Liver (tissue), 9 donors: ENCODE measurements around the gene PACRGL. TPM values are rescaled to one million over a fixed set of nuclear protein-coding genes. Genes with fewer than 3 reads are reported as not detected.

ENCODE experiments used
- DNase-seq: peaks from one replicate; pipeline ENCODE4 v3.0.0-alpha.2; 2017; ENCODE audit warnings: low spot score
- H3K27ac ChIP-seq, 2 donors: one replicate each; pipeline ENCODE4 v1.7.0; 2013; ENCODE audit warnings: inconsistent platforms in 2 of 2, low read length in 2 of 2, control low read depth in 1 of 2, low read depth in 1 of 2, mild to moderate bottlenecking in 1 of 2
- H3K27me3 ChIP-seq, 4 donors: one replicate each; pipeline versions ENCODE4 v1.6.1 to v1.7.0; 2013; ENCODE audit warnings: low read length in 3 of 4, inconsistent platforms in 1 of 4, mild to moderate bottlenecking in 1 of 4, moderate library complexity in 1 of 4; ENCODE audit not compliant: control insufficient read depth in 4 of 4, insufficient read depth in 4 of 4
- H3K36me3 ChIP-seq, 4 donors: one replicate each; pipeline versions ENCODE4 v1.6.1 to v1.7.0; 2013; ENCODE audit warnings: low read length in 3 of 4, mild to moderate bottlenecking in 3 of 4, low read depth in 1 of 4, moderate library complexity in 1 of 4; ENCODE audit not compliant: control insufficient read depth in 4 of 4, insufficient read depth in 3 of 4
- H3K4me1 ChIP-seq, 4 donors: one replicate each; pipeline versions ENCODE4 v1.6.1 to v1.7.0; 2013; ENCODE audit warnings: low read length in 3 of 4, mild to moderate bottlenecking in 3 of 4, moderate library complexity in 1 of 4; ENCODE audit not compliant: control insufficient read depth in 4 of 4, insufficient read depth in 4 of 4
- H3K4me3 ChIP-seq, 3 donors: one replicate each; pipeline versions ENCODE4 v1.6.1 to v1.7.0; 2013; ENCODE audit warnings: low read length in 3 of 3, control low read depth in 1 of 3, low read depth in 1 of 3, mild to moderate bottlenecking in 1 of 3
- H3K9ac ChIP-seq, 2 donors: one replicate each; pipeline ENCODE4 v1.7.0; 2013; ENCODE audit warnings: low read length in 2 of 2, mild to moderate bottlenecking in 2 of 2, moderate library complexity in 2 of 2, control low read depth in 1 of 2, low read depth in 1 of 2
- H3K9me3 ChIP-seq, 4 donors: one replicate each; pipeline versions ENCODE4 v1.6.1 to v1.7.0; 2013; ENCODE audit warnings: low read length in 3 of 4; ENCODE audit not compliant: control insufficient read depth in 4 of 4
- EGR1 ChIP-seq, 2 donors: IDR thresholded peaks; 2 replicates each; pipeline ENCODE4 v1.6.1; 2016 to 2018; ENCODE audit warnings: antibody characterized with exemption in 2 of 2, low read depth in 2 of 2
- FOXA1 ChIP-seq: IDR thresholded peaks from 2 replicates; pipeline ENCODE4 v1.6.1; 2016; ENCODE audit warnings: antibody characterized with exemption
- FOXA2 ChIP-seq: IDR thresholded peaks from 2 replicates; pipeline ENCODE4 v1.6.1; 2016; ENCODE audit warnings: antibody characterized with exemption
- GABPA ChIP-seq, 2 donors: IDR thresholded peaks in 1 of 2; conservative IDR thresholded peaks in 1 of 2; 2 replicates each; pipeline ENCODE4 v1.6.1; 2016; ENCODE audit warnings: antibody characterized with exemption in 2 of 2, mild to moderate bottlenecking in 1 of 2, moderate library complexity in 1 of 2
- HNF4A ChIP-seq, 2 donors: conservative IDR thresholded peaks; 2 replicates each; pipeline ENCODE4 v1.6.1; 2016; ENCODE audit warnings: antibody characterized with exemption in 2 of 2, mild to moderate bottlenecking in 2 of 2
- HNF4G ChIP-seq: IDR thresholded peaks from 2 replicates; pipeline ENCODE4 v1.6.1; 2016; ENCODE audit warnings: antibody characterized with exemption
- JUND ChIP-seq, 2 donors: IDR thresholded peaks; 2 replicates each; pipeline ENCODE4 v1.6.1; 2016; ENCODE audit warnings: antibody characterized with exemption in 2 of 2
- NR2F2 ChIP-seq: IDR thresholded peaks from 2 replicates; pipeline ENCODE4 v1.6.1; 2016; ENCODE audit warnings: antibody characterized with exemption
- RAD21 ChIP-seq, 2 donors: IDR thresholded peaks; 2 replicates each; pipeline ENCODE4 v1.6.1; 2016; ENCODE audit warnings: antibody characterized with exemption in 2 of 2, mild to moderate bottlenecking in 2 of 2
- RXRA ChIP-seq, 2 donors: IDR thresholded peaks; 2 replicates each; pipeline ENCODE4 v1.6.1; 2017 to 2018; ENCODE audit warnings: antibody characterized with exemption in 2 of 2, mild to moderate bottlenecking in 1 of 2
- SP1 ChIP-seq: IDR thresholded peaks from 2 replicates; pipeline ENCODE4 v1.6.1; 2018; ENCODE audit warnings: antibody characterized with exemption, mild to moderate bottlenecking
- TAF1 ChIP-seq: conservative IDR thresholded peaks from 2 replicates; pipeline ENCODE4 v1.6.1; 2016; ENCODE audit warnings: antibody characterized with exemption, mild to moderate bottlenecking
- YY1 ChIP-seq: IDR thresholded peaks from 2 replicates; pipeline ENCODE4 v1.6.1; 2016; ENCODE audit warnings: antibody characterized with exemption, mild to moderate bottlenecking
- WGBS: extraction: QIAGEN DNeasy Blood & Tissue Kit; methylation state at CpG from one replicate; pipeline ENCODE4 v1.1.7; 2013; 5-methylcytosine and 5-hydroxymethylcytosine counted together
- polyA plus RNA-seq, 2 donors: library from polyadenylated mRNA; stranded (reverse) in 1 of 2; unstranded in 1 of 2; fragments of 200-250 nt in 1 of 2; fragments of >200 nt in 1 of 2; fragmentation: Nextera tagmentation in 1 of 2; extraction: Ambion mirVana in 1 of 2; gene quantifications; one replicate each; pipeline versions ENCODE4 v1.2.1 to v1.2.3, GENCODE V29; 2013 to 2015
- total RNA-seq, 2 donors: library from RNA; depleted of rRNA; stranded (reverse); fragments of >200 nt; gene quantifications; one replicate each; pipeline ENCODE4 v1.2.3, GENCODE V29; 2014
- TF ChIP-seq, protein P1 (sequence below): IDR thresholded peaks from 2 replicates; pipeline ENCODE4 v1.6.1; 2016; ENCODE audit warnings: antibody characterized with exemption
- TF ChIP-seq, protein P2 (sequence below): IDR thresholded peaks from 2 replicates; pipeline ENCODE4 v1.6.1; 2016; ENCODE audit warnings: antibody characterized with exemption
- TF ChIP-seq, protein P3 (sequence below): fragments of 150-350 bp; IDR thresholded peaks from 2 replicates; pipeline ENCODE4 v1.5.1; 2017; ENCODE audit warnings: improper control_type of control experiment, low read depth, low read length; ENCODE audit not compliant: missing input control
- TF ChIP-seq, protein P4 (sequence below): IDR thresholded peaks from 2 replicates; pipeline ENCODE4 v1.6.1; 2016; ENCODE audit warnings: antibody characterized with exemption, mild to moderate bottlenecking
- donor health status: healthy.
- donor health status: healthy.
- donor health status: healthy.
- donor health status: healthy.
- donor health status: healthy.

PACRGL gene
- total and polyA plus RNA-seq, 4 donors: 2.6 to 7.2 (median 4.9) TPM

DNA sequence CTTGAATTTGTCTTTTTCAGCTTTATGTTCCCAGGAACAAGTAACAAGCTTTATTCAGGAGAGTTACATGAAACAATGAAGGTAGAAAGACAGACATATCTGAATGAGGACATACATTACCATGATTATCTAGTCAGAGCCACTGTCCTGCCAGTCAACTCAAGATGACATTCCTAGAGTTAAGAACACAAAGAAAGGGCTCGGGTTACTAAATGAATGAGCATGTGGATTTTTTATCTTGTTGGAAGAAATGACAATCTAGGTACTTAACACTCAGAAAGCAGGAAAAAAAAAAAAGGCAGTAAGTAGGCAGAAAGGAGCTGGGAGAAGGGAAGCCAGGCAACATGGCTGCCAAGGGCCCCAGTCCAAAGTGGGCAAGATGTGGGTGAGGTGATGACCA is 28.0 kb upstream of the PACRGL start (continued):
- no peak for TF ChIP-seq HNF4A (conservative IDR thresholded peaks at IDR 0.05)
- TF ChIP-seq RXRA (IDR thresholded peaks at IDR 0.05): no peak

DNA sequence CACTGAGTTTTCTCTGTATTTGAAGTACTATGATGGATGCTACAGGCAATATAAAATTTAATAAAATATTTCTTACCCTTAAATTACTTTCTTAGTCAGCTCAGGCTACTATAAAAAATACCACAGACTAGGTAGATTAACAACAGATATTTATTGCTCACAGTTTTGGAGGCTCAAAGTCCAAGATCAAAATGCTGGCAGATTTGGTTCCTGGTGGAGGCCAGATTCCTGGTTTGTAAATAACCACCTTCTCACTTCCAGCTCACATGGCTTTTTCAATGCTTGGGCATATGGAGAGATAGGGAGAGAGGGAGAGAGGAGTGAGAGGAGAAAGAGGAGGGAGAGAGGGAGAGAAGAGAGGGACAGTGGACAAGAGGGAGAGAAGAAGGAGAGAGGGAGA is 24.5 kb upstream of the PACRGL start:
- no peak overlapping the region for H3K9ac ChIP-seq
- H3K27me3 ChIP-seq: no peaks in the 10 kb centered on the region
- TF ChIP-seq HNF4A (conservative IDR thresholded peaks at IDR 0.05) (peak; percentile 42 to 66), SP1 (no peak)
- TF ChIP-seq, protein P1, sequence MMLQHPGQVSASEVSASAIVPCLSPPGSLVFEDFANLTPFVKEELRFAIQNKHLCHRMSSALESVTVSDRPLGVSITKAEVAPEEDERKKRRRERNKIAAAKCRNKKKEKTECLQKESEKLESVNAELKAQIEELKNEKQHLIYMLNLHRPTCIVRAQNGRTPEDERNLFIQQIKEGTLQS: no peak
- H3K4me1 ChIP-seq: peaks cover 0 to 5% (median 0%) of the 10 kb centered on the region in 4 donors
- no peaks in the 10 kb centered on the region for H3K36me3 ChIP-seq
- no peak overlapping the region for H3K27ac ChIP-seq
- no peak overlapping the region for H3K4me3 ChIP-seq
- DNase-seq: no peak
- no peaks in the 10 kb centered on the region for H3K9me3 ChIP-seq

DNA sequence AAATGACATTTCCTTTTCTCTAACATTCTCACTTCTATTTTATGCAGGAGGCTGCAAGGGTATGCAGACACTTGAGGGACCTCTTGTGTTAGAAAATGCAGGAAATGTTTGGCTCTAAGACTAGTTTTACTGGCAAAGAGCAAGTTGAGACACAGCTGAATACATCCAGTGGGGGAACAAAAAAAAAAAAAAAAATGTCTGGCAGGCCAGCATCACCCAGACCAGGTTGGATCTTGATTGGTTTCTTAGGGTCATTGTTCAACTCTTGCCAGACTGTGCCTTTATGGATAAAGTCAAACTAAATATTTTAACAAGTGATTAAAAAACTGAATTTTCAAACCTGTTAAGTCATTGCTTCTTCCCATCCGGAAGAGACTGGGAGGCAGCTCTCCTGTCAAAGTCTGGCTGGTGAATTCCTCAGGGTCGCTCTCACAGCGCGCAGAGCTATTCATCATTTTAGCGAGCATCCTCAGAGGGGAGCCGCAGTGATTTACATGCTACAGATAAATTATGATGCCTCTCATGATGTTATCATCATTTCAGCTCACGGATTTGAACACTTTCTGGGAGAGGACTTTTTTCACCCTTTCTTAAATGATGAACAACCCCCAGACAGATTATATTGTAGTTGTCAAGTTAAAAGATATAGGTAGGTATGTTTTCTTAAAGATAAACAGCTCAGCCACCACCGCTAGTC is 23.6 kb upstream of the PACRGL start:
- no peak for TF ChIP-seq NR2F2
- no peak for TF ChIP-seq RXRA (IDR thresholded peaks at IDR 0.05)
- no peak for TF ChIP-seq YY1
- no peak for TF ChIP-seq RAD21 (IDR thresholded peaks at IDR 0.05)
- TF ChIP-seq, protein P1: no peak
- TF ChIP-seq, protein P2, sequence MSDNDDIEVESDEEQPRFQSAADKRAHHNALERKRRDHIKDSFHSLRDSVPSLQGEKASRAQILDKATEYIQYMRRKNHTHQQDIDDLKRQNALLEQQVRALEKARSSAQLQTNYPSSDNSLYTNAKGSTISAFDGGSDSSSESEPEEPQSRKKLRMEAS: no peak
- TF ChIP-seq SP1: no peak
- no peak for TF ChIP-seq TAF1
- TF ChIP-seq HNF4A (conservative IDR thresholded peaks at IDR 0.05): no peak
- WGBS: 79% methylated on average over 8 of the region's 8 CpGs
- Histone ChIP-seq H3K9me3 (no peaks in the 10 kb centered on the region), H3K36me3 (no peaks in the 10 kb centered on the region), H3K4me1 (peaks cover 0 to 5% (median 0%) of the 10 kb centered on the region in 4 donors), H3K4me3 (no peak overlapping the region), H3K27ac (no peak overlapping the region), H3K27me3 (peaks cover 0 to under 1% (median under 1%) of the 10 kb centered on the region in 4 donors), H3K9ac (no peak overlapping the region)
- DNase-seq: no peak

DNA sequence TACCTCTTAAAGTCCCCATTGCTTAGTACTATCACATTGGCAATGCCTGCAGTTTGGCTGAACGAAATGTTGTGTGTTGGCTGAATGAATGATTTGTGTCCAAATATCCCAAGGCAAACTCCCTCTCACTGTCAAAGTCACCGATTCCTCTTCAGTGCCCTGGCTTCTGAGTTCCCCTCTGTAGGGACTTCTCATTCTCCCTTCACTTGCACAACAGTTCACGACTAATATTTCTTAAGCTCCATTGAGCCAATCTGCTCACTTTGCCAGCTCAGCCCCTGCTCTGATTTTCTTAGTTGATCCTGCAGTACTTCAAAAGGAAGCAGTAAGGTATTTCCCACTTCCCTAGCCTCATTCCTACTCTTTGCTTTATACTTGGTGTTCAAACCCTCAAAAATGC is 21.9 kb upstream of the PACRGL start:
- DNase-seq: no peak
- Histone ChIP-seq H3K4me3 (no peak overlapping the region), H3K9me3 (no peaks in the 10 kb centered on the region), H3K27me3 (peaks cover 0 to 3% (median 2%) of the 10 kb centered on the region in 4 donors), H3K9ac (no peak overlapping the region), H3K36me3 (no peaks in the 10 kb centered on the region), H3K4me1 (peaks cover 0 to 5% (median 0%) of the 10 kb centered on the region in 4 donors), H3K27ac (no peak overlapping the region)
- 78% methylated on average over 3 of the region's 3 CpGs for WGBS
- no peak for TF ChIP-seq YY1
- no peak for TF ChIP-seq FOXA2
- TF ChIP-seq FOXA1: no peak
- TF ChIP-seq GABPA (IDR thresholded peaks at IDR 0.05 in 1 of 2, conservative IDR thresholded peaks at IDR 0.05 in 1 of 2): no peak
- TF ChIP-seq, protein P3, sequence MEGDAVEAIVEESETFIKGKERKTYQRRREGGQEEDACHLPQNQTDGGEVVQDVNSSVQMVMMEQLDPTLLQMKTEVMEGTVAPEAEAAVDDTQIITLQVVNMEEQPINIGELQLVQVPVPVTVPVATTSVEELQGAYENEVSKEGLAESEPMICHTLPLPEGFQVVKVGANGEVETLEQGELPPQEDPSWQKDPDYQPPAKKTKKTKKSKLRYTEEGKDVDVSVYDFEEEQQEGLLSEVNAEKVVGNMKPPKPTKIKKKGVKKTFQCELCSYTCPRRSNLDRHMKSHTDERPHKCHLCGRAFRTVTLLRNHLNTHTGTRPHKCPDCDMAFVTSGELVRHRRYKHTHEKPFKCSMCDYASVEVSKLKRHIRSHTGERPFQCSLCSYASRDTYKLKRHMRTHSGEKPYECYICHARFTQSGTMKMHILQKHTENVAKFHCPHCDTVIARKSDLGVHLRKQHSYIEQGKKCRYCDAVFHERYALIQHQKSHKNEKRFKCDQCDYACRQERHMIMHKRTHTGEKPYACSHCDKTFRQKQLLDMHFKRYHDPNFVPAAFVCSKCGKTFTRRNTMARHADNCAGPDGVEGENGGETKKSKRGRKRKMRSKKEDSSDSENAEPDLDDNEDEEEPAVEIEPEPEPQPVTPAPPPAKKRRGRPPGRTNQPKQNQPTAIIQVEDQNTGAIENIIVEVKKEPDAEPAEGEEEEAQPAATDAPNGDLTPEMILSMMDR: no peak
- TF ChIP-seq, protein P4, sequence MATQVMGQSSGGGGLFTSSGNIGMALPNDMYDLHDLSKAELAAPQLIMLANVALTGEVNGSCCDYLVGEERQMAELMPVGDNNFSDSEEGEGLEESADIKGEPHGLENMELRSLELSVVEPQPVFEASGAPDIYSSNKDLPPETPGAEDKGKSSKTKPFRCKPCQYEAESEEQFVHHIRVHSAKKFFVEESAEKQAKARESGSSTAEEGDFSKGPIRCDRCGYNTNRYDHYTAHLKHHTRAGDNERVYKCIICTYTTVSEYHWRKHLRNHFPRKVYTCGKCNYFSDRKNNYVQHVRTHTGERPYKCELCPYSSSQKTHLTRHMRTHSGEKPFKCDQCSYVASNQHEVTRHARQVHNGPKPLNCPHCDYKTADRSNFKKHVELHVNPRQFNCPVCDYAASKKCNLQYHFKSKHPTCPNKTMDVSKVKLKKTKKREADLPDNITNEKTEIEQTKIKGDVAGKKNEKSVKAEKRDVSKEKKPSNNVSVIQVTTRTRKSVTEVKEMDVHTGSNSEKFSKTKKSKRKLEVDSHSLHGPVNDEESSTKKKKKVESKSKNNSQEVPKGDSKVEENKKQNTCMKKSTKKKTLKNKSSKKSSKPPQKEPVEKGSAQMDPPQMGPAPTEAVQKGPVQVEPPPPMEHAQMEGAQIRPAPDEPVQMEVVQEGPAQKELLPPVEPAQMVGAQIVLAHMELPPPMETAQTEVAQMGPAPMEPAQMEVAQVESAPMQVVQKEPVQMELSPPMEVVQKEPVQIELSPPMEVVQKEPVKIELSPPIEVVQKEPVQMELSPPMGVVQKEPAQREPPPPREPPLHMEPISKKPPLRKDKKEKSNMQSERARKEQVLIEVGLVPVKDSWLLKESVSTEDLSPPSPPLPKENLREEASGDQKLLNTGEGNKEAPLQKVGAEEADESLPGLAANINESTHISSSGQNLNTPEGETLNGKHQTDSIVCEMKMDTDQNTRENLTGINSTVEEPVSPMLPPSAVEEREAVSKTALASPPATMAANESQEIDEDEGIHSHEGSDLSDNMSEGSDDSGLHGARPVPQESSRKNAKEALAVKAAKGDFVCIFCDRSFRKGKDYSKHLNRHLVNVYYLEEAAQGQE: no peak
- no peak for TF ChIP-seq RAD21 (IDR thresholded peaks at IDR 0.05)
- TF ChIP-seq EGR1 (IDR thresholded peaks at IDR 0.05; ENCODE audit: low read depth in 2 of 2): no peak
- no peak for TF ChIP-seq JUND (IDR thresholded peaks at IDR 0.05)
- no peak for TF ChIP-seq NR2F2
- no peak for TF ChIP-seq HNF4G
- TF ChIP-seq SP1: no peak
- TF ChIP-seq, protein P1: no peak
